Subcutaneous abdominal adipose tissue (tissue), 5 donors: ENCODE measurements around the gene SLC6A11.

Source experiments
- H3K27ac ChIP-seq: one replicate; pipeline ENCODE4 v1.7.0; 2013; ENCODE audit warnings: low read depth, mild to moderate bottlenecking, inconsistent platforms, low read length, moderate library complexity
- H3K27me3 ChIP-seq, 5 donors: one replicate each; pipeline ENCODE4 v1.7.0; 2013; ENCODE audit warnings: low read length in 5 of 5, inconsistent platforms in 1 of 5; ENCODE audit not compliant: control insufficient read depth in 5 of 5, insufficient read depth in 4 of 5
- H3K36me3 ChIP-seq, 5 donors: one replicate each; pipeline ENCODE4 v1.7.0; 2013; ENCODE audit warnings: low read length in 5 of 5; ENCODE audit not compliant: control insufficient read depth in 5 of 5, insufficient read depth in 5 of 5
- H3K4me1 ChIP-seq, 5 donors: one replicate each; pipeline ENCODE4 v1.7.0; 2013; ENCODE audit warnings: low read length in 5 of 5, mild to moderate bottlenecking in 3 of 5, moderate library complexity in 1 of 5; ENCODE audit not compliant: control insufficient read depth in 5 of 5, insufficient read depth in 5 of 5
- H3K4me3 ChIP-seq, 5 donors: one replicate each; pipeline ENCODE4 v1.7.0; 2013; ENCODE audit warnings: low read length in 5 of 5, low read depth in 1 of 5
- H3K9ac ChIP-seq, 5 donors: one replicate each; pipeline ENCODE4 v1.7.0; 2013; ENCODE audit warnings: low read length in 5 of 5, mild to moderate bottlenecking in 4 of 5, moderate library complexity in 3 of 5
- H3K9me3 ChIP-seq, 5 donors: one replicate each; pipeline ENCODE4 v1.7.0; 2013; ENCODE audit warnings: low read length in 5 of 5; ENCODE audit not compliant: control insufficient read depth in 5 of 5
- donor health status: healthy.
- donor health status: healthy.
- donor health status: healthy.
- donor health status: healthy.
- donor health status: healthy.

Gene SLC6A11

DNA sequence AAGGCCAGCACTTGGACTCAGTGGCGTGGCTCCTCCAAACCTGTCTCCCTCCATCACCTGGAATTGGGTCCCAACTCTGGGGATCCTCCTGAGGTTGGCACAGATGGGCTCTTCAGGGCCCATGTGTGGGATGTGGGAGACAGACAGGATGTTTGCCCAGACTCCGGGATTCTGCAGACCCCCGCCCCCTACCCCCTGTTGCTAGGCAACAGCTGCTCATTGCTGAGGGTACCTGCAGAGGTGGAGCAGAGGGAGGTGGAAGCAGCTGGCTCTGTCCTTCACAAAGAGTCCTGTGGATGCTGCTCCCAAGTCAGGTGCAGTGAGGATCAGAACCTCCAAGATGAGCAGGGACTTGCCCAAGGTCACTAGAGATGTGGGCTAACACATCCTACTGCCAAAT is 136.5 kb downstream of the SLC6A11 start:
- H3K4me1 ChIP-seq = peaks cover 0 to 18% (median 11%) of the 10 kb centered on the region in 5 donors
- peaks cover 0 to 17% (median 8%) of the 10 kb centered on the region in 5 donors for H3K27me3 ChIP-seq
- no peak overlapping the region for H3K27ac ChIP-seq
- no peaks in the 10 kb centered on the region for H3K9me3 ChIP-seq
- no peak overlapping the region for H3K4me3 ChIP-seq
- H3K9ac ChIP-seq = no peak overlapping the region
- H3K36me3 ChIP-seq = no peaks in the 10 kb centered on the region

DNA sequence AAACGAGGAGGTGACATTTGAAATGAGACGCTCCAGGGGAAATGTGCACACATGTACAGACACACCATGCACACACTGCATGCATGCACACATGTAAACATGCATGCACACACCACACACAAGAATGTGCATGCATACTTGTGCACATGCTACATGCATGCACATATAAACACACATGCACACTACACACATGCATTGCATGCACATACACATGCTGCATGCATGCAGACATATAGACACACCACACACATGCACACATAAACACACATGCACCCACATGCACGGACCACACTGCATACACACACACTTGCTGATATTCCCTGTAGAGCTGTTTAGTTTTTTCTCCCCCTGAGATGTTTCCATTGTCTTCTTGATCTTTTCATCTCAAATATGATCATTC is 138.7 kb downstream of the SLC6A11 start:
- Histone ChIP-seq H3K27ac (no peak overlapping the region), H3K27me3 (peaks cover 0 to 8% (median 5%) of the 10 kb centered on the region in 5 donors), H3K9ac (no peak overlapping the region), H3K9me3 (no peaks in the 10 kb centered on the region), H3K4me3 (no peak overlapping the region), H3K36me3 (no peaks in the 10 kb centered on the region), H3K4me1 (peaks cover 0 to 24% (median 12%) of the 10 kb centered on the region in 5 donors)

DNA sequence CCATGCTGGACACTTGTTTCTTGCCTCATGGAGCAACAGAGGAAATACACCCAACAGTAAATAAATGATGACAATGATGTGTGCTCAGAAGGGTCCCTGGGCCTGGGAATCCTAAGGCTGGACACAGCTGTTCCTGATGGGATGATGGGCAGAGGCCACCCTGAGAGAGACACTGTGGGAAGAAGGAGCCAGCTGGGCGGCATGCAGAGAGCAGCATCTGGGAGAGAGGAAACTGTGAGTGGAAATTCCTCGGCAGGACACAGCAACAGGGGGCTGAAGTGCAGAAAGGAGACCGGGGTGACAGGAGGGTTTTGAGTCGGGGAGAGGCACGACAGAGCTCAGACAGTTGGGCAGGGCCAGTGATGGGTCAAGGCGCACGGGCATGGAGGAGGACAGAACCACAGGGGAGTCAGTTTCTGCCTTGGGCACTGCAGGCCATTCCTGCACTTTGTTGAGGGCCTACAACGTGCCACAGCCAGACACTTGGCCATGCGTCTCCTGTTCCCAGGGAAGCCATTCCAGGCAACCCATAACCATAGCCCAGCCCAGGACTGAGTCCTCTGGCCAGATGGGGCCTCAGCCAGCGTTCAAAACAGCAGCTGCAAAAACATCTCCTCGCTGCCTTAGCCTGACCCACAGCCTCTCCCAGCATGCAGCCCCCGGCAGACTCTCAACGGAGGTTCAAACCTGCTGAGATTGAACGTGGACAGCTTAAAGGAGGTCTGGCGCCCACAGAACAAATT is 139.9 kb downstream of the SLC6A11 start:
- no peak overlapping the region for H3K9ac ChIP-seq
- no peak overlapping the region for H3K4me3 ChIP-seq
- no peaks in the 10 kb centered on the region for H3K9me3 ChIP-seq
- H3K36me3 ChIP-seq = no peaks in the 10 kb centered on the region
- no peak overlapping the region for H3K27ac ChIP-seq
- peaks cover 0 to 24% (median 12%) of the 10 kb centered on the region in 5 donors for H3K4me1 ChIP-seq
- H3K27me3 ChIP-seq = peaks cover 0 to 14% (median 5%) of the 10 kb centered on the region in 5 donors

DNA sequence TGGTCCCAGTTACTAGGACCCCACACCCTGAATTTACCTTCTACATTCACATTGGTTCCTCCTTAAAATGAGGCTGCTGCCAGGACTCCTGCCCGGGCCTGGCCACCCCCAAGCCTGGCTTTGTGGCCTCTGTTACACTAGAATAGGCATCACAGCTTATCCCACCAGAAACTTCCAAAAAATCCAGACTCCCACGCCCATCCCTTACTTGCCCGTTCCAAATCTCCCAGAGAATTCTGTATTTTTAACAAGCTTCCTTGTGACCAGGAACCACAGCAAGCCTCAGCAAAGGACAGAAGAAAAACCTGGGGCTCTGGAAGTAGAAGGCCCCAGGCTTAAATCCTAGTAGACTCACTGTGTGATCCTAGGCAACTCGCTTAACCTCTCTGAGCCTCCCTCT is 140.5 kb downstream of the SLC6A11 start:
- Histone ChIP-seq H3K27ac (no peak overlapping the region), H3K27me3 (peaks cover 0 to 14% (median 3%) of the 10 kb centered on the region in 5 donors), H3K4me1 (peaks cover 0 to 24% (median 12%) of the 10 kb centered on the region in 5 donors), H3K36me3 (no peaks in the 10 kb centered on the region), H3K9me3 (no peaks in the 10 kb centered on the region), H3K9ac (no peak overlapping the region), H3K4me3 (no peak overlapping the region)

DNA sequence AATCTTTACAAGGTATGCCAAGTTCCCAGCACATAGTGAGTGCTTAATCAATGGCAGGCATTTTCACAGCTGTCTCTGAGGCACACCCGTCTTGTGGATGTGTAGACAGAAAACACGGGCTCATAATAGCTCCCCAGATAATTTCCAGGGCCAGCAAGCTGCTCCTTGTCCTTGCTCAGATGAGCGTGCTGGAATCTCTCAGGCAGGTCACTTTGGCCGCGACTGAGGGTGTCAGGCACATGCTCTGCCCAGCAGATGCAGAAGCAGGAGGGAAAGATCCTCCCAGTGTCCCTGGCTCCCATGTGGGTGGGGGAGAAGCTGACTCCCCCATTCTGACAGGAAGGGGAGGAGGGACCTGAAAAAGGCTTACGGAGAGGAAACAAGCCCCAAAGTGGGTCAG is 141.0 kb downstream of the SLC6A11 start:
- H3K36me3 ChIP-seq = no peaks in the 10 kb centered on the region
- peaks cover 0 to 24% (median 12%) of the 10 kb centered on the region in 5 donors for H3K4me1 ChIP-seq
- H3K9me3 ChIP-seq = no peaks in the 10 kb centered on the region
- H3K27ac ChIP-seq = no peak overlapping the region
- no peak overlapping the region for H3K9ac ChIP-seq
- no peak overlapping the region for H3K4me3 ChIP-seq
- H3K27me3 ChIP-seq = peaks cover 0 to 14% (median 3%) of the 10 kb centered on the region in 5 donors

DNA sequence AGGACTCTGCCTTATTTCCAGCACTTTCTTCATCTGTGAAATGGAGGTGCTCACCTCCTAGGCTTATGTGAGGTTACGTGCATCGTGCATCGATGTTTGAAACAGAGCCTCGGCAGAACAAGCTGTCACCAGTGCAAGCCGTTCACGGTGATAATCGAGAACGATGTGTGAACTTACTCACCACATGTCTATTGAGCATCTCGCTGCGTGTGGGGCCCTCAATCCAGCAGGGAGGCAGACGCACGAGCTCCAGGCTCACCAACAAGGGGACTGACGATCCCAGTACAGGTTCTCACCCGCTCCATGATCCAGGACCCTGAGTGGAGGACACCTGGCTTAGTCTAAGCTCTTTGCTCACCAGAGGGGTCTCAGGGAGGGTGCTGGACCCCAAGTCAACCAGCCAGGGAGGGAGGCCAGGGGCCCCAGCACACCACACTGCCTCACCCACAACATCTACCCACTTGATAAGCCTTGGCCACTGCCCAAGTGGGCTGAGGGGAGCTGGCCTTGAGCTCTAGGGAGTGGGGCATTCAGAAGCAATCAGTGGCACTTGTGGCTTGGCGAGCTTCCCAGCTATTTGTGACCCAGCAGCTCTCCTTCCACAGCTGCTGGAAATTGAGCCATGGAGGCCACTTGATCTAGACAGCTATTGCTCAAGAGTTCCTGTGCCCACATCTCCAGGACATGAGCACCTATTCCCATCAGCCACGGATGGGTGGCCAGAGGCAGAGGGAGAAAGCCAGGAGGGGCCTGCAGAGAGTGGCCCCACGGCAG is 142.1 kb downstream of the SLC6A11 start:
- Histone ChIP-seq H3K4me3 (no peak overlapping the region), H3K36me3 (no peaks in the 10 kb centered on the region), H3K27me3 (peaks cover 0 to 9% (median 0%) of the 10 kb centered on the region in 5 donors), H3K9ac (no peak overlapping the region), H3K4me1 (peaks cover 0 to 24% (median 12%) of the 10 kb centered on the region in 5 donors), H3K27ac (no peak overlapping the region), H3K9me3 (no peaks in the 10 kb centered on the region)

DNA sequence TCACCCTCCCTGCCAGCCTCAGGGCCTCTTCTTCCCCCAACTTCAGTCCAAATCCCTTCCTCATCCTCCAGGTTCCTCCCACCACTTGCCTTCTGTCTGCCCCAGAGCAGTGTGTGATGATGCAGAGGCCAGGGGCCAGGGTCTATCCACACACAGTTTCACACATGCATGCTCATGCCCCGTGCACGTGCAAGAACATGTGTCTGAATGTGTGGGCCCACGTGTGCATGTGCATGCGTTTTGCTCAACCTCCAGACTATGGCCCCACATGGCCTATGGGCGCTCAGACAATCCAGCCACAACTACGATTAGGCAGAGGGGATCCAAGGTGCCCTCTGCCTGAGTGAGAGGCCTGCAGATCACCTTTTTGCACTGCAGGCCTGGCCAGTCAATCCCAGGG is 144.2 kb downstream of the SLC6A11 start:
- Histone ChIP-seq H3K4me1 (peaks cover 0 to 24% (median 12%) of the 10 kb centered on the region in 5 donors), H3K27ac (no peak overlapping the region), H3K27me3 (peaks cover 0 to 12% (median 3%) of the 10 kb centered on the region in 5 donors), H3K36me3 (no peaks in the 10 kb centered on the region), H3K9me3 (no peaks in the 10 kb centered on the region), H3K4me3 (no peak overlapping the region), H3K9ac (no peak overlapping the region)

DNA sequence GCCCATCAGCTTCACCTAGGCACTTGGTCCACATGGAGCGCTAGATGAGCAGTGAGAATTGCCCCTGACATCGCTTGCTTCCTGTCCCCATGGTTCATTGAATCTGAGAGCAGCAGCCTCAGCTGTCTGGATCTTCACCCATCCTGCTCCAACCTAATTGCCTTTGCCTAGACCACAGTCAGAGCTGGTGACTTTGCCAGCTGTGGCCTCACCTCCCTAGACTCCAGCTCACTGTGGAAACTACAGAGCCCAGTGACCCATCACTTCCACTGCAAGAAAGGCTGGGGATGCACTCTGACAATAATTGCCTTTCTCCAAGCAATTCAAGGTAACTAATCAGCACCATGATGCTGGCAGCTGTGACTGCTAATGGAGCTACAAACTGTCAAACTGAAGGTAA is 145.9 kb downstream of the SLC6A11 start:
- Histone ChIP-seq H3K4me1 (peaks cover 0 to 12% (median 4%) of the 10 kb centered on the region in 5 donors), H3K27ac (no peak overlapping the region), H3K27me3 (peaks cover 0 to 16% (median 12%) of the 10 kb centered on the region in 5 donors), H3K36me3 (no peaks in the 10 kb centered on the region), H3K9me3 (no peaks in the 10 kb centered on the region), H3K4me3 (no peak overlapping the region), H3K9ac (no peak overlapping the region)

DNA sequence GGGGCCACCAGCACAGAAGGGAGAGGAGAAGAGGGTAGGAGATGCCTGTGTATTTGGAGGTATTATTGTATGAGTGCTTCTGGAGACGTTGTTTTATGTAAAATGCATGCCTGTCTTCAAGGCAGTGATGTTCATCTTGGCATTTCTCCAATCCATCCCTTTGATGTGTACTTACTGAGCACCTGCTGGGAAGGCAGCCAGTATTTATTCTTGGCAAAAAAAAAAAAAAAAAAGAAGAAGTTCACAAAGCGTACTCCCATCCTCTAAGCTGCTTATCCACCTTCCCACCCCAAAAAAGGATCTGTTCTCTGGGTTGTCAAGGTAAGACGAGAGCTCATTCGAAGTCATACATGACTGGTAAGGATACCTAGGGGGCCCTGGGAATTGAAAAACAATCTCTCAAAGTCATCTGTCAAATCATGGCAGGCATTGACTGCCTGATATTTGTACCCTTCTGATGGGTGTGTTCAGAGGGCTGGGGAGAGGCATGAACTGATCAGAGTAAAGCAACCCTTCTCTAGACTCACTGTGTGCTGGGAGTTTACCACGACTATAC is 146.5 kb downstream of the SLC6A11 start:
- no peaks in the 10 kb centered on the region for H3K36me3 ChIP-seq
- H3K27me3 ChIP-seq = peaks cover 0 to 18% (median 12%) of the 10 kb centered on the region in 5 donors

More for the DNA sequence above, 146.5 kb downstream of the SLC6A11 start:
- Histone ChIP-seq H3K4me3 (no peak overlapping the region), H3K9me3 (no peaks in the 10 kb centered on the region), H3K4me1 (peaks cover 0 to 6% (median 0%) of the 10 kb centered on the region in 5 donors), H3K9ac (no peak overlapping the region), H3K27ac (no peak overlapping the region)
